Amniotic epithelial cell (primary cell): ENCODE data around the gene ZNF354B.

Source experiments
- DNase-seq: peaks from one replicate; pipeline ENCODE4 v3.0.0-alpha.2; 2010; ENCODE audit warnings: low read depth

The ZNF354B gene

DNA sequence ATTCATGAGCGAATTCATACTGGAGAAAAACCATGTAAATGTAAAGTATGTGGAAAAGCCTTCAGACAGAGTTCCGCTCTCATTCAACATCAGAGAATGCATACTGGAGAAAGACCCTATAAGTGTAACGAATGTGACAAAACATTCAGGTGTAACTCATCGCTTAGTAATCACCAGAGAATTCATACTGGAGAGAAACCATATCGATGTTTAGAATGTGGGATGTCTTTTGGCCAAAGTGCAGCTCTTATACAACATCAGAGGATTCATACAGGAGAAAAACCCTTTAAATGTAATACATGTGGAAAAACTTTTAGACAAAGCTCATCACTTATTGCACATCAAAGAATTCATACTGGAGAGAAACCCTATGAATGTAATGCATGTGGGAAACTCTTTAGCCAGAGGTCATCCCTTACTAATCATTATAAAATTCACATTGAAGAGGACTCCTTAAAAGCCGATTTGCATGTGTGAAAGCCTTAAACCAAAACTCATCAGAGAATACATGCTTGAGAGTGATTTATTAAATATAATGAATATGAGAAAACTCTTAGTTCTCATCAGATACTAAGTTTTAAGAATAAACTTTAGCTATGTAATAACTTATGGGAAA, 24.2 kb downstream of the ZNF354B start:
- no peak for DNase-seq

DNA sequence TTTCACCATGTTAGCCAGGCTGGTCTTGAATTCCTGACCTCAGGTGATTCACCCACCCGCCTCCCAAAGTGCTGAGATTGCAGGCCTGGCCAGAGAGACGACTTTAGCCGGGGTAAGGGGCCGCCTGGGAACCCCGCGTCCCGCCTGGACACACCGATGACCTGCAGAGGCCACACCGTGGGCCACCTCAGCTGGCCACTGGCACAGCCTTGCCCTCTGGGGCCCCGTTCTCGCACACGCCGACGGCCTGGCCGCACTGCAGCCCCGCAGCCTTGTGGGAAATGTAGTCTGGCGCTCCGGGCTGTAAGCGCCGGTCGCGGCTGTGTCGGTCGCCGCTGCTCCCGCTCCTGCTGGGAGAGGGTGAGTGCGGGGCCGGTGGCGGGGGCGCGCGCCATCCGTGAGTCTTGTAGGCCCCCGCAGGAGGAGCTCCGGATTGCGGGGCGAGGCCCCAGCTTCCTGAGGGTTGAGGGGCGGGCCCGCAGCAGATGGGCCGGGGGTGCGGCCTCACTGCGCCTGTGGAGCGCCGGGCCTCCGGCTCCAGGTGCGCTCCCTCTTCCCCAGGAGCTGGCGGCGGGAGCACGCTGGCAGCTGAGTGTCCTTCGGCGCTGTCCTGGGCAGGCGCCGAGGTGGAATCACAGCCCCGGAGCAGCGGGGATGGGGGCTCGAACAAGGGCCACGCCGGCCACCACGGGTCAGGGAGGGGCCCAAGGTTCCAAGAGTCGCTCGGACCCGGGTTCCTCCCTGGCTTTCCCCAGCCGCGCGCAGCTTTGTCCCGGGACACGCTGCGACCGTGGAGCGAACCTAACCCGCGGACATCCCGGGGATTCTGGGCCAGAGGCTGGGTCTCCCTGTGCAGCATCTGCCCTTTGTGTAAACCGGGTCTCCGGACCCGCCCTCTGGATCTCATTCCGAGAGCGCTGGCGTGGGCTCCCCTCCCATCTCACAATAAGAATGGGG, 36.1 kb downstream of the ZNF354B start, which contains the start of gene ZFP2:
TSS of gene ZFP2 (plus strand) at position 299 of the 957 bp plus-strand sequence. CDS start 35,401 bp downstream, outside the sequence.
- DNase-seq: peak; percentile 42

- DNase-seq: no peak
These were observed 39.5 kb downstream of the ZNF354B start for GRCh38 chr5:178899289-178899688.

DNA sequence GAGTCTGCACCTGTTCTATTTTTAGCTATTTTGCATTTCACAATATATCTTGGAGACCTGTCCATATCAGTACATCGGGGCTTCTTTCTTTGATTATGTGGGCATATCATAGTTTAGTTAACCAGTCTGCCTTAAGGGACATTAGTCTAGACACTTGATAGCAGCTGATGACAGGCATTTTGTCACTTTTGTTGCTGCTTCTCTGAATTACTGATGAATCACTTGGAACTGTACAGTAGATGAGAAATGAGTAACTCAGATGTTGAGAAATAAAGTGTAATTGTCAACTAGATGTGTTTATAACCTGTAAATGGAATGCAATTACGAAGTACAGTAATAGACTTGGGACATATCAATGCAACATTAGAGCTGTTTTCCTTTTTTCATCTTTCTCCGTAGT, 43.1 kb downstream of the ZNF354B start:
- DNase-seq: no peak

DNA sequence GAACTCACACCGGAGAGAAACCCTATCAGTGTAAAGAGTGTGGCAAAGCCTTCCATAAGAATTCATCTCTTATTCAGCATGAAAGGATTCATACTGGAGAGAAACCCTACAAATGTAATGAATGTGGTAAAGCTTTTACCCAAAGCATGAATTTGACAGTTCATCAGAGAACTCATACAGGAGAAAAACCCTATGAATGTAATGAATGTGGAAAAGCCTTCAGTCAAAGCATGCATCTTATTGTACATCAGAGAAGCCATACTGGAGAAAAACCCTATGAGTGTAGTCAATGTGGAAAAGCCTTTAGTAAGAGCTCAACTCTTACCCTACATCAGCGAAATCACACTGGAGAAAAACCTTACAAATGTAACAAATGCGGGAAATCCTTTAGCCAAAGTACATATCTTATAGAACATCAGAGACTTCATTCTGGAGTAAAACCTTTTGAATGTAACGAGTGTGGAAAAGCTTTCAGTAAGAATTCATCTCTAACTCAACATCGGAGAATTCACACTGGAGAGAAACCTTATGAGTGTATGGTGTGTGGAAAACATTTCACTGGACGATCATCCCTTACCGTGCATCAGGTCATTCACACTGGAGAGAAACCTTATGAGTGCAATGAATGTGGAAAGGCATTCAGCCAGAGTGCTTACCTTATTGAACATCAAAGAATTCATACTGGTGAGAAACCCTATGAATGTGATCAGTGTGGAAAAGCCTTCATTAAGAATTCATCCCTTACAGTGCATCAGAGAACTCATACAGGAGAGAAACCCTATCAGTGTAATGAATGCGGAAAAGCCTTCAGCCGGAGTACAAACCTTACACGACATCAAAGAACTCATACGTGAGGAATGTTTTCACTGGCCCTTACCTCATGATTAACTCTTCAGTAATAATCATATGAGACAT, 72.3 kb downstream of the ZNF354B start:
- no peak for DNase-seq
